GM21360 (cell line): ENCODE results near the gene SLC2A1.

Experiments used
- ATAC-seq: cut with Tn5 transposase; IDR thresholded peaks from one replicate; pipeline ENCODE4 v1.9.1; 2021; ENCODE audit warnings: mild to moderate bottlenecking, moderate library complexity; ENCODE audit not compliant: unreplicated experiment

SLC2A1 gene

DNA sequence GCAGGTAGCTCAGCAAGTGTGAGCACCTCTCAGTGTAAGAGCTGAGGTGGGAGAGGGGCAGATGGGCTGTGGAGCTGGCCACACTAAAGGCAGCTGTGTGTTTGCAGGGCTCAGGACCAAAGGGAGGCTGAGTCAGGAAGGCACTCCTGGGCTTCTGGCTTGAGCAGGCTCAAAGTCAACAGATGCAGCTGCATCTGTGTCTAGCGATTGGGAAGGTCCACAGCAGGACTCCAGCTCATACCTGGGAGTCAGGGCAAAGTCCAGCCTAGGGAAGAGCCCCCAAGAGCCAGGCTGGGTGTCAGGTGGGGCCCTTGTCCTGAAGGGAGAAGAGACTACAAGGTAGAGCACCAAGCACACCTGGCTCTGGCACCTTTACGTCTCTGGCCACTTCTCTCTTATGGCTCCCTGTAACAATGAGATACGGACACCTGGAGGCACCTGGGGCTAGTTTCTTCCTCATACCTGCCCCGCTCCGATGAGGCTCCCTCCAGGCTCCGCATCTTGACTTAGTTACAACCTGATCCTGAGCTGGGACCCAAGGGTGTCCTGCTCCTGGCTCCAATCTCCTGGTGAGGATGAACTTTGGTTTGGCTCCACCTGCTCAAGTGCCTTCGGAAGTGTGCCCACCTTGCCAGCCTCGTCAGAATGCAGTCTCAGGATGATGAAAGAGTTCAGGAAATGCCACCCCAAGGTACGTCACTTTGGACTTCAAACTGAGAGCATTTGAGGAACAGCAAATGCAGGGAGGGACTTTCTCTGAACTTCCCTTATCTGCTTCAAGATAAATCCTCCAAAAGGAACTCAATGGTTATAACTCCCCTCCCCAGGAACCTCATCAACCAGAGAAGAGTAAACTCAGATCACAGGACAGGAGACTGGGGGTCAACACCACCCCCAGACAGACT, 21.5 kb upstream of the SLC2A1 start:
- no peak for ATAC-seq

DNA sequence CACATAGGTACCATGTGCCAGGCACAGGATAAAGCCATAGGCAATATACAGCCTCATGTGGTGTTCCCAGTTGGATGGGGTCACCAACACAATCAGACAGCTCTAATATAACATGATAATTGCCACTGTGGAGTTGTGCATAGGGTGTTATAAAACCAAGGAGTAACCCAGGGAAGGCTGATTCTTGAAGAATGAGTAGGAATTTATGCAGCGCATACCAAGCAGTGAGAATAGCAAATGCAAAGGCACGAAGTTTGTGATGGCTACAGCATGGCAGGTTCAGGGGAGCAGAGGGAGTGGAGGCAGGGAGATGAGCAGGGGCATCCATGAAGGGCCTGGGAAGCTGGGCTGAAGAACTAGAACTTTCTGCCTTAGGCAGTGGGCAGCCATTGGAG, 20.4 kb upstream of the SLC2A1 start:
- no peak for ATAC-seq

DNA sequence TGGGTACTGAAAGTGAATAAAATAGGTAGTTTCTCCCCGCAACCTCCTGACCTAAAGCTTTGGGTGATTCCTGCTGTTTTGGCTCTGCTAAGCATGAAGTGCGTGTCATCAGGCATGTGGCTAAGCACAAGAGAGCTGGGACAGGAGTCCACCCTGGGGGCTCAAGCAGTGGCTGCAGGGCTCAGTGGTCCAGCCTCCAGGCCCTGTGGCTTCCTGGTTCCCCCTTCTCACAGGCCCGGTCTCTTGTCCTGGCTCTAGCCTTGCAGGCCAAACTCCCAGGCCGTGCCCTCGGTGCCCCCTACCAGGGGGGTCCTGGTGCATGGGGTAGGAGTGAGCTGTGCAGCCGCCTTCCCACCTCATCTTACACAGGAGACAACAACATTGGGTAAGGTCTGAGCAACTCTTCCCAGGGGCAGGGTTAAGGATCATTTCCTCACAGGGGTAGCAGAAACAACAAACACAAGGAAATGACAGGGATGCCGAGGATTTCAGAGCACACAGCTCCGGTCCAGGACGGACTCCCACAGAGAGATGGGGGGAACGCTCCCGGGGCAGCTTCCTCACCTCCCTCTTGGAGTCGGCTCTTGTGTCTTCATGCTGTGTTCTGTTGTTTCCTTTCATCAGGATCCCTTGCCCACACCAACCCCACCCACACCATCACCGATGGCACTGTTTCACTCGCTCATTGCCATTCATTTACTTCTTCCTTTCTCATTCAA, 19.8 kb upstream of the SLC2A1 start:
- no peak for ATAC-seq

DNA sequence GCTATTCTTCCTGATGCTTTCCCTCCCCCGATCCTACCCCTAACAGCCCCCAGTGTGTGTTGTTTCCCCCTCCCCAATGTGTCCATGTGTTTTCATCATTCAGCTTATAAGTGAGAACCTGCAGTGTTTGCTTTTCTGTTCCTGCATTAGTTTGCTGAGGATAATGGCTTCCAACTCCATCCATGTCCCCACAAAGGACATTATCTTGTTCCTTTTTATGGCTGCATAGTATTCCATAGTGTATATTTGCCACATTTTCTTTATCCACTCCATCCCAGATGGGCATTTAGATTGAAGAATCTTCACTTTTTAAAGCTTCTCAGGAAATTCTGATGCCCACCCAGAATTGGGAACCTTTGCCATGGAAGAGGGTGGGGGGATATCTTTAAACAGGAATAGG, 19.0 kb upstream of the SLC2A1 start:
- ATAC-seq: no peak

DNA sequence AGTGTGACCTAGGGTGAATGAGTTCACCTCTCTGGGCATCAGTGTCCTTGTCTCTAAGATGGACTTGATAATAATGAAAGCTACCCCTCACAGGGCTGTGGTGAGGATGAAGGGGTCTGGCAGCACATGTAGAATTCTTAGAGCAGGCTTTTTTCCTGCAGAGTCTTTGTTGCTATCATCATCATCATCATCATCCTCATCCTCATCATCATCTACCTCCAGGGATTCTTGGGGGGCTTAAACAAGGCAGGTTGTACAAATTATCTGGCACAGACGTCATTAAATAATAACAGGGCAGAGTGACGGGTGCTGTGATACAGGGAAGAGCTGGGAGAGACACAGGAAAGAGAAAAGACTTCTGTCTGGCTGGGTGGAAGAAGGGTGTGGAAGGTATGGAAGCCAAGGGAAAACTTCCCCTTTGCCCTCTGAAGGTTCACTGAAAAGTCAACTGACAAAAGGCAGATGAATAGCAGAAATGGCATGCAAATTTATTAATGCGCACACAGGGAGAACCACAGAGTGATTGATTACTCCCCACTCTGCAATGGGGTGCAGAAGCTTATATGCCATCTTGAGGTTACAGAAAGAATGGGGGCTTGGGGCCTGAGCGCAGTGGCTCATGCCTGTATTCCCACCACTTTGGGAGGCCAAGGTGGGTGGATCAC, 17.0 kb upstream of the SLC2A1 start:
- ATAC-seq: no peak

DNA sequence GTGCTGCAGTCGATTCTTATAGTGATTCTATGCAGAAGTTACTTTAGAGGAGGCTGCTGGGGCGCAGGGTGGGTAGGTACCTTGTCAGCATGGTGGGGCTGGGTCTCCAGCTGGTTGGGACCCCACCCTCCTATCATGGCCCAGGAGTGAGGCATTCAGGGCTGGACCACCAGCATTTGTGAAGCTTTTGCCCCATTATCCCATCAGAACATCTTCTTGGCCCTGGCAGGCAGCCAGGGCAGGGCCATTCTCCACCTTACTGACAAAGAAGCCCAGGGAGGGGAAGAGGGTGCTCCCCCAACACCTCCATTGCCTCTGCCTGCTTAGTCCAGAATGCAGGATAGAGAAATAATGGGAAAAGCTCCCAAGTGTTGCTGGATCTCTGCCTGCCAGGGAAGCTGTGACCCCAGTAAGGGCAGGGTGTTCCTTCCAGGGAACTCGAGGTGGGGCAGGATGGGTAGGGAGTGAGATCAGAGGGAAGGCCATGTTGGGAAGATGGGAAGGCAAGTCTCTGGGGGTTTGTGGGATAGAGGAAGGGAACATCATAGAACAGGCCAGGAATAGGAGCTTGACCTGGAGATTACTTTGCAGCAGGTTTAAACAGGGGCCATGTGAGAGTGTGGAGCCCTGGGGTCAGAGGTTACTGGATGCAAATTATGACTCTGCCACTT, 16.2 kb upstream of the SLC2A1 start:
- ATAC-seq: no peak

DNA sequence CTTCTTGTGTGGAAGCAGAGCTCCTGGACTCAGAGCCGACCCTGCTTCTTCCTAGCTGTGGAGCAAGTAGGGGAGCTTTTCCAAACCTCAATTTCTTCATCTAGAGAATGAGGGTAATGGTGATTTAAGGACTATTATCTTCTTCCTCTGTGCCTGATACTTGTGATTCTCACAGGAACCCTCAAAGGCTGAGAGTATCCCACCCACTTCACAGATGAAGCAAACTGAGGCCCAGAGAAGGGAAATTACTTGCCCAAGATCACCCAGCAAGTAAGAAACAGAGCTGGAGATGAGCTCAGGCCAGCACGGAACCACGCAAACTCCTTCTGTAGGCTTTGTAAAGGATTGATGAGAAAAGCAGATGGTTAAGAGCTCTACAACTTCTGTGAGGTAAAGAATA, 15.1 kb upstream of the SLC2A1 start:
- ATAC-seq: no peak

DNA sequence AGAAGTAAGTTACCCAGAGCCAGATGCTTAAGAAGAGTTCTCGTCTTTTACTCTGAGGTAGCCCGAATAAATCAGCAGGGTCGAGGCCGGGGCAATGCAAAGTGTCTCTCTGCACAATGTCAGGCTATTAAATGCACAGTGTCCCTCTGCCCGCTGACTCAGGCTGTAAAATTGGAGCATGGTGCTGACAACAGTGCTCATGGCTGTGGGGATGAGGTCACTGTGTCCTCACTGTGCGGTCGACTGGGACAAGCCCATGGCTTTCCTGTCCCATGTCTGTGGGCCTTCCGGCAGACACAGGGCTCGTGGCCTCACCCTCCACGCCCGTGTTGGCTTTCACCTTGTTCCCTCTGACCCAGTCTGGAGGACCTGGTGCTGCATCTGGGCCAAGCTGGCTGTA, 14.6 kb upstream of the SLC2A1 start:
- no peak for ATAC-seq

DNA sequence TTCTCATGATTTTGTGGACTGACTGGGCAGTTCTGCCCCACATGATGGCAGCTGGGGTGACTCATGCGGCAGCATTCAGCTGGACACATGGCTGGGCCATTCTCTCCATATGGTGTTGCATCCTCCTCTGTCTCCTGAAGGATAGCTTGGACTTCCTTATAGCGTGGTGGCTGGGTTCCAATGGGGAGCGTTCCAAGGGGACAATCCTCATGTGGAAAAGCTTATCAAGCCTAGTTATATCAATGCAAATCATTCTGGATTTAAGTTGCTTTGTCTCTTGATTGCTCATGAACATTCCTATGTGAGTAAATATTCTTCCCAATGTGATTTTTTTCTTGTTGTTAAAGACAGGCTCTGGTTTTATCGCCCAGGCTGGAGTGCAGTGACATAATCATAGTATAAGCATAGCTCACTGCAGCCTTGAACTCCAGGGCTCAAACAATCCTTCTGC, 13.2 kb upstream of the SLC2A1 start:
- ATAC-seq: no peak

DNA sequence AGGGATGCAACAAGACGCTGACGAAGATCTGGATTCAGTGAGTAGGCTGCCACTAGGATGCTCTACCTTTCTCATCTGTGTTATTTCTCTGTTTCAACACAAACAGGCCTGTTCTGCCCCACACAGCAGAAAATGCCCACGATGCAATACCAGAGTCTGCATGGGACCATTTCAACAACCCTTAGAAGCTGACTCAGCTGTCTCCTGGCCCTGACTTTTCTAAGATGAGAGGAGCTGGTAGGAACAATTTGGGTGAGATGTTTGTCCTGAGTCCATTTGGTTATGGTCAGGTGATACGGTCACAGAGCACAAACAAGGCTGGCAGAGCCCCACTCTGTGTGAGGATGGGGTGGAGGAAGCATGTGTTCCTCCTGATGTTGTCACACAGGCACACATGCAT, 11.5 kb upstream of the SLC2A1 start:
- no peak for ATAC-seq

DNA sequence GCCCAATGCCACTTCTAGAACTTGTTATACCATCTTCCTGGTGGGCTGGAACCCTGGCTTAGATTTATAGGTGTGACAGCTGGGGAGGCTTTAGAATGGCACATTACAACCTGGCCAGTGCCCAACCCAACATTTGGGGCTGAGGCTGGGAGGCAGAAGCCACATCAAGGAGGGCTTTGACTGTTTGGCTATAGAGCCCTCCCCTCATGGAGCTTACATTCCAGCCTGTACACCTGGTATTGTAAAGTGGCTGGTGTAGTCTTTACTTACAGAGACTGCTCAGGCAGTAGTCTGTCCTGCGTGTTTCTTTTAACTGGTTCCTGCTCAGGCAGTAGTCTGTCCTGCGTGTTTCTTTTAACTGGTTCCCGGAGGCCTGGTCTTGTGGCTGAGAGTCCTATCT, 10.0 kb upstream of the SLC2A1 start:
- no peak for ATAC-seq

DNA sequence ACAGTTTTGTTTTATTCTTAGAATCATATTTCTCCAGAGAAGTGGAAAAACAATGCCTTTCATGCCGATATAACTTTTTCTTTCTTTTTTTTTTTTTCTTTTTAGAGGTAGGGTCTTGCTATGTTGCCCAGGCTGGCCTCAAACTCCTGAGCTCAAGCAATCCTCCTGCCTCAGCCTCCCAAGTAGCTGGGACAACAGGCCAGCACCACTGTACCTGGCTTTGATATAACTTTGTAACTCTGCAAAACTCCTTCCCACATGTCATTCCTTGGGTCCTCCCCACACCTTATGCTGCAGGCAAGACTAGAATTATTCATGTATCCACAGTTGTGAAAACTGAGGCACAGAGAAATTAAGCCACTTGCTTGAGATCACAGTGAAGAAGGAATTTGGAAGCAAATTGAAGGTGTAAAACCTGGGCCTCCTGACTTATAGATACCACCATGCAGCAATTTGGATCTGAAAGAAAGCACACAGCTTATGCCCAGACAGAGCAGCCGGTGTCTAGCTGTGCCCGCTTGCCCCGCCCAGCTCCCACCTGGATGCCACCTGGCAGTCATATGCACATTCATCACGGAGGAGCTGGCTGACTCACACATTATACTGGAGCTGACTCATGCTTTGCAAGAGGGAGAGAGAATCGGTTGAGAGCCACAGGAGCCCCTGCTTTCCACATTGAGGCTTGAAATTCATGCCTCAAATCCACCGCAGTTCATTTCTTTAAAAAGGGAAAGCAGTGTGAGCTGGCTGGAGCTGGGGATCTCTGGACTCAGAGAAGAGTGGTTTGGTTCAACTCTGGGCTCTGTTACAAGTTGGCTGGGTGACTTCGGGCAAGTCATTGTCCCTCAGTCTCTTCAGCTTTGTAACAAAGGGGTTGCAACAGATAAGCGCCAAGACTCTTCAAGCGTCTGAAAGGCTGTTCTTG, 8.3 kb upstream of the SLC2A1 start:
- no peak for ATAC-seq

DNA sequence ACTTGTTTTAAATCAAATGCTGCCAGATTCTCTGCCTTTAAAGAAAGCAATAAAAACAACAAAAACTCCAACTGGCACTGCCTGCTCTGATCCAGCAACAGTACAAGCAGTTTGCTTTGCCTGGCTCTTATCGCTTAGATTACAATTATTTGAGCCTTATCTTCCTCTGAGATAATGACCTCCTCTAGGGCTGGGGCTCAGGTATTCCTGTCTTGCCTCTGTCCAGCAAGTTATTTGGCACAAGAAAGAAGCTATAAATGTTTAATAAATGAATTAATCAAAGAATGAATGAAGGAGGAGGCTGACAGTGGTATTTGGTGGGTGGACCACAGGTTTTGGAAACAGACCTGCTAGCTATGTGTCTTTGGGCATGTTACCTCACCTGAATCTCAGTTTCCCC, 6.7 kb upstream of the SLC2A1 start:
- no peak for ATAC-seq

DNA sequence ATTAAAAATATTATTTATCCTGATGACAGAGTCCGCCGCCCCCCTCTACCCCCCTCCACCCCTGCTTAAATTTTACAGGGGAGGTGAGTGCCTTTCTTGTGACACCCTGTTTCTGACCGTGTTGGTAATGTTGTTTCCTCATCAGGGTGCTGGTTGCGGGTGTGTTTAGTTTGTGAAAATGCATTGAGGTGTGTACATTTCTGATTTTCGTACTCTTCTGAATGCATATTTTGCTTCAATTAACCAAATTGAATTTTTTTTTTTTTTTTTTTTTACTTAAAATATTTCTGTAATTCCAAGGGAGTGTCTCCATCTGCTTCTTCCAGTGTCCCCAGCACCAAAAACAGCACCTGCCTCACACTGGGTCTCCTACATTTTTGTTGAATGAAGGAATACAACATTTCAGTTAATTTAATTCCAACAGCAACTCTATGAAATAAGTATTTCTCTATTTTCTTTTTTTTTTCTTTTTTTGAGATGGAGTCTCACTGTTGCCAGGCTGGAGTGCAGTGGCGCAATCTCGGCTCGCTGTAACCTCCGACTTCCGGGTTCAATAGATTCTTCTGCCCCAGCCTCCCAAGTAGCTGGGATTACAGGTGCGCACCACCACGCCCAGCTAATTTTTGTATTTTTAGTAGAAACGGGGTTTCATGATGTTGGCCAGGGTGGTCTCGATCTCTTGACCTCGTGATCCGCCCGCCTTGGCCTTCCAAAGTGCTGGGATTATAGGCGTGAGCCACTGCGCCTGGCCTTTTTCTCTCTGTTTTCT, 5.6 kb upstream of the SLC2A1 start:
- no peak for ATAC-seq

DNA sequence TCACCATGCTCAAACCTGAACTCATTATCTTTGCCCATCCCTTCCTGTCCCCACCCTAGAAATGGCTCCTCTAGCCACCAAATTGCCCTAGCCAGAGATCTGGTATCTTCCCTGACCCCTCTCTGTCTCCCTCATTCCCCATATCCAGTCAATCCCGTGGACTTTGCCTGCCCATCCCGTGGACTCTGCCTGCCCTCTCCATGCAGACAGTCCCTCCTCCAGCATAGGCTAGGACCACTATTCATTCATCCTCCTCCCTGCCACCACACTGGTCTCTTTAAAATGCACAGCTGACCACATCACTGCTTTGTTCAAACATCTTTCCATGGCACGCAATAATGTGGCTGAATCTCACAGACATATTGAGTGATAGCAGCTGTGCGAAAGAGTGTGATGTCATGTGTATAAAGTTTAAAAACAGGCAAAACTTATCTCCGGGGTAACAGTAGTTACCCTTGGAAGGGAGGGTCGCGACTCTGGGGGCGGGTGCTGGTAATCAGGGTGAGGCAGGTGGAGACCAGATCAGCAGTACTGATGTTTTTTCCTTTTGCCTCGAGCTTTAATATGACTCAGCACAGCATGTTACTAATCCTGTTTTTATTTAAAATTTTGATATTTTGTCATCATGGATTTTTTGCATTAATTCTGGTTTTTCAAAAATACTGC, 4.8 kb upstream of the SLC2A1 start:
- no peak for ATAC-seq

DNA sequence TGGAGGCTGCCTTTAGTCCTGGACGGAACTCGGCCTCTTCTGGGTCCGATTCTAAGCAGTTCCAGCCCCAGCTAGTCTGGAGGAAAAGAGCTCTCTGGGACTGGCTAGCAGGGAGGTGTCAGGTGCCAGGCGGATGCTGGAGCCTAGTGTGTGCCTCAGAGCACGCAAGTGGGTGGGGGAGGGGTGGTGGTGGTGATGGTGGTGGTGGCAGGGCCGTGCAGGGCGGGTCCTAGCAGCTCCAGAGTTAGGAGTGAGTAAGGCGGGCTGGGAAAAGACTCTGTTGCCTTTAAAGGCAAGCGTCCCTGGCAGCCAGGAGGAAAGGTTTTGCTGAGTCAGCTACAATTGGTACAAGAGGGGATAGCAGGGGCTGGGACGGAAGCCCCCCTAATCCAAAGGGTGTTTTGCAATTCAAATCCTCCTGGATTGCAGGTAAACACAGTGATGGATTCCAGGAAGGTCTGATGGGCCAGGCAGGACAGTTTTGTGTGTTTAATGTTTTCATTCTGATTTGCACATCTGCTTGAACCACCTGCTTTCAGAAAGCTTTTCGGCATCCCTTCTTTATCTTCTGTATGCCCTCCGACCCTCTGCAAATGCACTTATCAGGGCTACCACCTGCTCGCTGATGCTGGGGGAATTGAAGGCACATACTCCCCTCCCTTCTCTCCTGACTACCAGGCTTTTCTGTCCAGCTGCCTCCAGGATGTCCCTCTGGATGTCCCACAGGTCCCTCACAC, 4.1 kb upstream of the SLC2A1 start:
- ATAC-seq: no peak

DNA sequence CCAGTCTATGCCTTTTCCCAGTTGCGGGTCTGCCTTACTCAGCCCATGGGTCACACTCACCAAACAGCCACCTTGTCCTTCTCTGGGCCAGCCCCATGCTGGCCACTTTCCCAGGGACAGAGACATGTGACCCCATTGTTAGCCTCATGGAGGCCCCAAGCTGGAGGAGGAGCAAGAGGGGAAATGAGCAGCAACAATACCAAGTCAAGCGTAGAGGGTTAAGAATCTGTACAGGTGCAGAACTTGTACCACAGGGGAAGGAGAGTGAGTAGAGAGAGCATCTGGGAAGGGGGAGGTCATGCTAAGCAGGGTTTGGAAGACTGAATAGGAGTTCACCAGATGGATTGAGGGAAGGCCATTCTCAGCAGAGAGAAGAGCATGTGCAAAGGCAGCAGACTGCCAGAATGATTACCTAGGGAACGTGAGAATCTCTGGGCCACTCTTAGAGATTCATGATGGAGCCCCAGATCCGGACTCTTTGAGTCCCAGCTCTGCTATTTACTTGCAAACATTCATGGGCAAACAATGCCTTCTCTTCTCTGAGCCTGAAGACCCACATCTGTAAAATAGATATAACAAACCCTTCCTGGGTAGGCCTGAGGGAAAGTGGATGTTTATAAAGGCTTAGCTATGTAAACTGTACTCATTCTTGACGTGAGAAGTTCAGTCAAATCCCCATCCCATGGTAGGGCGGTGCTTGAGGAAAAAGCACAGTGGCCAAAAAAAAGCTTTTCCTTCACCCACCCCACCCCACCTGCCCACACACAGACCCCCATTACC, 2.8 kb upstream of the SLC2A1 start:
- ATAC-seq: no peak
